GM12873 (cell line): Measurements from ENCODE around the gene HCFC1.

Source experiments
- TF ChIP-seq, protein P1 (sequence below): IDR thresholded peaks from 2 replicates; pipeline ENCODE4 v1.5.1; 2012; ENCODE audit warnings: low read depth, mild to moderate bottlenecking, moderate library complexity, low read length, control low read depth; ENCODE audit not compliant: insufficient read depth; ENCODE audit errors: missing control alignments

Gene HCFC1

DNA sequence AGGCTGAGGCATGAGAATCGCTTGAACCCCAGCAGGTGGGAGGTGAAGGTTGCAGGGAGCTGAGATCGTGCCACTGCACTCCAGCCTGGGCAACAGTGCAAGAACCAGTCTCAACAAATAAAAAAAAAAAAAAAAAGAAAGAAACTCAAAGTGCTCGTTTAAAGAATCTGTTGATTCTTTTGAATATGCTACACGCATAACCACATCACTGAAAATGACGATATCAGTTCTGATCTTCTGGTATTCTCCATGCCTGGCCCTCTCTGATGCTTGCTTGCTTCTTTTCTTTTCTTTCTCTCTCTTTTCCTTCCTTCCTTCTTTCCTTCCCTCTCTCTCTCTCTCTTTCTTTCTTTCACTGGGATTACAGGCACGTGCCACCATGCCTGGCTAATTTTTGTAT is 59.8 kb downstream of the HCFC1 start:
- TF ChIP-seq, protein P1, sequence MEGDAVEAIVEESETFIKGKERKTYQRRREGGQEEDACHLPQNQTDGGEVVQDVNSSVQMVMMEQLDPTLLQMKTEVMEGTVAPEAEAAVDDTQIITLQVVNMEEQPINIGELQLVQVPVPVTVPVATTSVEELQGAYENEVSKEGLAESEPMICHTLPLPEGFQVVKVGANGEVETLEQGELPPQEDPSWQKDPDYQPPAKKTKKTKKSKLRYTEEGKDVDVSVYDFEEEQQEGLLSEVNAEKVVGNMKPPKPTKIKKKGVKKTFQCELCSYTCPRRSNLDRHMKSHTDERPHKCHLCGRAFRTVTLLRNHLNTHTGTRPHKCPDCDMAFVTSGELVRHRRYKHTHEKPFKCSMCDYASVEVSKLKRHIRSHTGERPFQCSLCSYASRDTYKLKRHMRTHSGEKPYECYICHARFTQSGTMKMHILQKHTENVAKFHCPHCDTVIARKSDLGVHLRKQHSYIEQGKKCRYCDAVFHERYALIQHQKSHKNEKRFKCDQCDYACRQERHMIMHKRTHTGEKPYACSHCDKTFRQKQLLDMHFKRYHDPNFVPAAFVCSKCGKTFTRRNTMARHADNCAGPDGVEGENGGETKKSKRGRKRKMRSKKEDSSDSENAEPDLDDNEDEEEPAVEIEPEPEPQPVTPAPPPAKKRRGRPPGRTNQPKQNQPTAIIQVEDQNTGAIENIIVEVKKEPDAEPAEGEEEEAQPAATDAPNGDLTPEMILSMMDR: no peak

DNA sequence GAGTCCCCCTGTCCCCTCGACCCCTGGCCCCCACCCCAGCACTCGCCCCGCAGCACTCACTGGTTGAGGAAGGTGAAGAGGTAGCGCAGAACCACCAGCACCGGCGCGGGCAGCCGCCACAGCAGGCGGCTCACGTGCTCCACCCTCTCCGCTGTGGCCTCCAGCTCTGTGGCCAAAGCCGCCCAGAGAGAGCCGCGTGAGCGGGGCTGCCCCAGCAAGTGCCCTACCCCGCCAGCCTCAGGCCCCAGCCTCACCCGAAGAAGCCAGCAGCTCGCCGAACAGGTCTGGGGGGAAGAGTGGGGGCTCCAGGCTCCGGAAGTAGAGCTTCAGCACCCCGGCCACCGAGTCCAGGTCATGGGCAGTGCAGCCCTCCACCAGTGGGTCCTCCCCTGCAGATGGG is 61.2 kb downstream of the HCFC1 start:
- TF ChIP-seq, protein P1: no peak

DNA sequence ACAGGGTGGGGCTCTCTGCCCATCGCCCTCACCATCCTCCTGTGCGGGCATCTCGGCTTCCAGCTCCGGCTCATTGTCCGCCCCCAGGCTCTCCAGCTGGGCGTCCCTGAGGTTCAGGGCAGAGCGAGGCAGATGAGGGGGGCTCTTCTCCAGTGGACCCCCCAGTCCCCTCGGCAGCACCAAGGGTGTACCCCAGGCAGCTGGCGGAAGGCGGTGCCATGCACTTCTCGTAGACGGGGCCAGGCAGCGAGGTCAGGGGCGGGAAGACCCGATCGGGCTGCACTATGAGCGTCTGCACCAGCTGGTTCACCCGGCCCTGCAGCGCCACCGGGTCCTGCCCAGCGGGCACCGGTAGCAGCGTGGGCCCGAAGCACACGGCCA is 61.6 kb downstream of the HCFC1 start:
- TF ChIP-seq, protein P1: no peak

DNA sequence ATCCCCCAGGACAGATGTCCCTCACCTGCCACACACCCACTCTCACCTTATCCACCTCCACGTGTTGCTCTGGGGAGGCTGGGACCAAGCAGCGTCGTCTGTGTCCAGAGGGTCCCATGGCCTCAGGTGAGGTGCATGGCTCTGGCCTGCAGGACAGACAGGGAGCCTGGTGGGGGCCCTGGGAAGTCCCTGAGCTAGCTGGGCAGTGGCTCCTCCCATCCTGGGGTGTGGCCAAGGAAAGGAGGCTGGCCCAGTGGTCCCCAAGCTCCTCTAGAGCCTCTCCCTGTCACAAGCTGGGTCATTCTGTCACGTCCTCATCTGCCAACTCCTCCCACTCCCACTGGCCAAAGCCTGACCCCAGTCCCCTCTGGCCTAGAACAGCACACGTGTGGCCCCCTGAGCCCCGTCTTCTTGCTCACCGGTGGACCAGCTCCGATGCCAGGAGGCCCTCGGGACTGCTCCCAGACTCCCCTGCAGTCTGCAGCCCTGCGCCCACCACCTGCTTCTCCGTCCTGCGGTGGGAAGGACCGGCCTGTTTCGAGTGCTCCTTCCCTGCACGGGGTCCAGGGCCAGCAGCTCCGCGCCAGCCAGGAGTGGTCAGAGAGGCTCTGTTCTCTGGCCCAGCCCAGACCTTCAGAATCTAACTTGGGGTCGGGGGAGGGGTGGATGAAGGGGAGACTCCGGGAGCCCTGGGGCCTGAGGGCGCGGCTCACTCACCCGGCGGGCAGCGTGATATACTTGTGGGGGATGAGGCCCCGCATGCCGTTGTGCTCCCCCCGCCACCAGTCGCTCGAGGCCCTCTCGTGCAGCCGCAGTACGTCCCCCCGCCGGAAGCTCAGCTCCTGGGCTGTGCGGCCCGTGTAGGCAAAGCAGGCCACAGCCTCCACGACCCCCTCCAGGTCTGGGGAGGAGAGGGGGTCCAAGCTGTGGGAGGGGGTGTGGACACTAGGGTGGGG is 62.3 kb downstream of the HCFC1 start:
- TF ChIP-seq, protein P1: no peak

DNA sequence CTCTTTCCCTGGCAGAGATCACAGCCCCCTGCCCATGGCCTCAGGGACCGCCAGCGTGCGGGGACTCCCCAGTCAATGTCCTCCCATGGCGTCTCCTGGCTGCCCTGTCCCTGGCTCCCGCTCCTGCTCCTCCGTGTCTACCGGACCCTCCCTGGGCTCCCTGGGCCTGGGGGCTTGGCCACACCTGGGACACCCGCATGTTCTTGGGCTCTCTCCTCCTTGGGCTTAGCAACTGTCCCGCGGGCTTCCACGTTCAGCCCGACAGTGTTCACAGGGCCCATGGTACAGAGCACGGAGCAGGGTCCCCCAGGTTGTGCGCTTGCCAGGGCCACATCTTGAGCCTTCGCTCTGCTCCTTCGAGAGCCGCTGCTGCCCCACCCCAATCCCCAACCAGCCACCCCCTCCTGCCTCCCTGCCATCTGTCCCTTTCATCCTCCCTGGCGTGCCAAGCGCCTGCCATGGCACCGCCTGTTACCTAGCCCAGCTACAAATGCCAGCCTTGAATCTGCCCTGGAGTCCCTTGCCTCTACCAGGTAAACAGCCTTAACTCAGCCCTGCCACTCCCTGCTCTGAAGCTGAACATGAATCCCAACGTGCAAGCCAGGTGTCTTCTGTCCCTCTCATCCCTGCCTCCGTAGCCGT is 63.3 kb downstream of the HCFC1 start:
- TF ChIP-seq, protein P1: no peak

DNA sequence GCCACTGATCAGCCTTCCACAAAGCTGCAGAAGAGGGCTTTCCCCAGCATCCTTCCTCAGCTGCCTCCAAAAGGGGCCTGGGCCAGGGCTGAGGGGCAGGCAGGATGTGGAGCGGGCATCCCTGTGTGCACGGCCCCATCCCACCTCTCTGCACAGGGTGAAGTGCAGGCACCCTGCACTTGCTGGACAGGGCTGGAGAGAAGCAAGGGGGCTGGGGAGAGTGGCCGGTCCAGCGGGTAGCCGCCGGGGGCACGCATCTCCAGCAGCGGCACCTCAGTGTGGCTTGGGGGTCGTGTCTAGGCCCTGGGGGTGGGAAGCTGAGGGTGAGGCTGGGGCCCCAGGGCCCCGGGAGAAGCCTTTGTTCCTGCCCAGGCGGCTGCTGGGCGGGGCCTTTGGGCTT is 64.2 kb downstream of the HCFC1 start:
- TF ChIP-seq, protein P1: no peak

DNA sequence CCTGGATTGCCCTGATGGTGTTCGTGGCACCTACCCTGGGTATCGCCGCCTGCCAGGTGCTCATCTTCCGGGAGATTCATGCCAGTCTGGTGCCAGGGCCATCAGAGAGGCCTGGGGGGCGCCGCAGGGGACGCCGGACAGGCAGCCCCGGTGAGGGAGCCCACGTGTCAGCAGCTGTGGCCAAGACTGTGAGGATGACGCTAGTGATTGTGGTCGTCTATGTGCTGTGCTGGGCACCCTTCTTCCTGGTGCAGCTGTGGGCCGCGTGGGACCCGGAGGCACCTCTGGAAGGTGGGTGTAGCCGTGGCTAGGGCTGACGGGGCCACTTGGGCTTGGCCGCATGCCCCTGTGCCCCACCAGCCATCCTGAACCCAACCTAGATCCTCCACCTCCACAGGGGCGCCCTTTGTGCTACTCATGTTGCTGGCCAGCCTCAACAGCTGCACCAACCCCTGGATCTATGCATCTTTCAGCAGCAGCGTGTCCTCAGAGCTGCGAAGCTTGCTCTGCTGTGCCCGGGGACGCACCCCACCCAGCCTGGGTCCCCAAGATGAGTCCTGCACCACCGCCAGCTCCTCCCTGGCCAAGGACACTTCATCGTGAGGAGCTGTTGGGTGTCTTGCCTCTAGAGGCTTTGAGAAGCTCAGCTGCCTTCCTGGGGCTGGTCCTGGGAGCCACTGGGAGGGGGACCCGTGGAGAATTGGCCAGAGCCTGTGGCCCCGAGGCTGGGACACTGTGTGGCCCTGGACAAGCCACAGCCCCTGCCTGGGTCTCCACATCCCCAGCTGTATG is 65.3 kb downstream of the HCFC1 start:
- TF ChIP-seq, protein P1: no peak
